SHP77 (cell line): ENCODE data around the gene RPL22.

ENCODE experiments used
- DNase-seq, 2 experiments: peaks; one replicate each; lab custom pipeline; 2025; lab: John Stamatoyannopoulos, UW

Gene RPL22

DNA sequence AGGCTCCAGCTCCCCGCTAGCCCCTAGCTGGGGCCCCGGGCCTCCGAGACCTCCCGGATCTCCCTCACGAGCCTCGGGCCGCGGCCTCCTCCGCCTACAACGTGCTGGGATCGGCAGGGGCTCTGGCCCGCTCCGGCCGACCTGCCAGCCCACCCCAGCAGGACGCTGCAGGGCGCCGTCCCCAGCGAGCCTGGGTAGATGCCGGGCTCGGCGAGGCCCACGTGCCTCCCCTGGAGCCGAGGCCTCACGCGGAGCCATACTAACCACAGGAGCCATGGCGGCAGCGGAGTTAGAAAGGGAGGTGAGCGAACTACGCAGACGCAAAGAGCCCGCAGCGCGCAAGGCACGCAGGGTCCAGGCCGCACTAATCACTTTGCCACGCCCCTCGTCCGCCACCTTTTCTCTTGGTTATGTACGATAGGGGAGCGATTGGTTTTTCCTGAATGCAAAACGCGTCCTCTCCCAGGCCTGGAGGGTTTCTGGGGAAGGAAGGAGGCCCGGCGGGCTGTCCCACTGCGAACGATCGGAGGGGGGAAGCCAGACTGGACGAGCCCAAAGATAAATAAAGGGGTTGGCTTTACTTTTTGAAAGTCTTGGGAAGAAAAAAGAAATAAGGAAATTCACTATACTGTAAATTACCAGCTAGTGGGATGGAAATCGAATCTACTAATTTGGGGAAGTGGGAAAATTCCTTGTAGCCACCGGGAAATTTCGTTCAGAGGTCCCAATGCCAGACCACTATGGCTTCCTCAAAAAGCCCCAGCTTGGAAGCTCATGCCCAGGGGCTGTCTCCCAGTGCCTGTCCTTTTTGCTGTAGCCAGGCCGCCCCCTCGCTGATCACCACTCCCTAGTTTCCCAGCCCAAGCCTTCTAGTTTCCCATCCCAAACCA lies at the start of gene RPL22:
TSS of gene RPL22 (minus strand) at position 298 of the 890 bp plus-strand sequence. CDS start at position 276, 22 bp downstream.
- peak; percentile 98 to 99 for DNase-seq

DNA sequence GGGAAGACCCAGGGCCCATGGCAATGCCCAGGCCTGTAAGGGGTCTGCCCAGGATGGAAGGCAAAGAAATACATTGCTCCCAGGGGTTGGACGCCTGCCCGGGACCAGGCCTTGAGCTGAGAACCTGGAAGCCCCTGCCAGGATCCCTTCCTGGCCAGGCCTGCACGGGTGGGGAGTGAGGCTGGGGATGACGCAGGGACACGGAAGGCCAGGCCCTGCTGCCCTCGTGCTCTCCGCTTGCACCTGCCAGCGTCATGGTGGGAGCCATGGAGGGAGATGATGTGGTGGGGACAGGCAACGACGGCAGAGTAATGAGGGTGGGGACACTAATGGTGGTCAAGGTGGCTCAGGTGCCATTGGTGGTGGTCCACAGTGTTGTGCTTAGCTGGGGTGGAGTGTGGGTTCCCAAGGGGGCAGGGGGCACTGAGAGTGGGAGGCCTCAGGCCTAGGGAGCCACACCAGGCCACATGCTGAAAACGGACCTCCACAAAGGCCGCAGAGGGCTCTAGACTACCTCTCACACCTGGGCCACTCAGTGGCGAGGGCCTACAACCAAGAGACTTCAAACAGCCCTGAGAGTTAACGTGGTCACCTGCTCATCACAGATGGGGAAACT lies 48.9 kb upstream of the RPL22 start:
- no peak for DNase-seq

DNA sequence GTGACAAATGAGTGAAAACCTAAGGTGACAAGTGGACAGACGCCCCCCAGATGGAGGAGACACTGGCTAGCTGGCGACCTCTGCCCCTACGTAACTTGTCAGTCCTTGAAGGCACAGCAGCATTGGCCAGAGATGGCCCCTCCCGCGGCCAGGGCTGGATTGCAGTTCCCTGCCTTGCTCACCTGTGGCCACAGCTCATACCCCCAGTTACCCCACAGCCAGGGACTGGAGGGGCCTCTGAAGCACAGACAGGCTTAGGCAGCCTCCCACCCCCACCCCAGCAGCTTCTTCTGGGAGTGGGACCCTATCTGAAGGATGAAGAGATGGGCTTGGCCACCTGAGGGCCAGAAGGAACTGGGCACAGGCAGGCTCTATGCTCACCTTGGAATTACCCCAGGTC lies 48.3 kb upstream of the RPL22 start:
- no peak for DNase-seq

DNA sequence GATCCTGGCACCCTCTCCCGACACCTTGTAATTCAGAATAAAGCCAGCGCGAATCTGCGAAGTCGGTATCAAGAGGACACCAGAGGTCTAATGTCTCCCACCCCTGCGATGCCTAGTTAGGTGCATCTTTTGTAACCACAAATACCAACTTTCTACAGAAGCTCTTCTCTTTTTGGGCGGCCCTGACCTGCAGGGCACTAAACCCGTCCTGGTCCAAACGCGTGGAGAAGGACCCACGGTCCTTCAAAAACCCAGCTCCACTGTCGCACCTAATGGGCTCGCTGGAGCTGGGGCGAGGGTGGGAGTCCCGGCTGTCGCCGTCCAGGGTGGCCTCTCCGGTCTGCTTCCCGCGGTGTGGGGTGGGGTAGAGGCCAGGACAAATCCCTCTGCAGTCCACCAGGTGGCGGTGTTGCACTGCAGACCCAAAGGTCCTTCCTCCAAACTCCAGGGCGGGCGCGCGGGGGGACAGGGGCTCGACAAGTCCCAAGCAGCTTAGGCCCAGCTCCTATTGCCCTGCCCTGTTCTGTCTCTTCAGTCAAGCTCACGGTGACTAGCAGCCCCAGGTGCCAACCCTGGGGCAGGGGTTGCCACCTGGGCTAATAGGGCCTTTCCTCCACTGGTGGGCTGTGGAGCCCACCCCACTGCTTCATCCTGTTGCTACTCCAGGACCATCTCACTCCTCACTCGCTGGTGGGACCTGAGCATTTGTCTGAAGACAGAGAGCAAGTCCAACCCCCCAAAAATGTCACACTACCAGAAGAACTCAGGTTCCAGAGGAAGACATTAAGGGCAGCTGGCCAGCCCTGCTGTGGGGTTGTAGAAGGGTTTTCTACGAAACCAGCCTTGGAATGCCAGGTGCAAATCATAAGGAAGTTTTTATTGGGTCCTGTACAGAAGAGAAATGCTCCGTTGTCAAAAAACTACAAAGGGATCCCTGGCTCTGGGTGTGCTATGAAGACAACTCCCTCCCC lies 47.4 kb upstream of the RPL22 start:
- DNase-seq, result peak; percentile 77 to 82

DNA sequence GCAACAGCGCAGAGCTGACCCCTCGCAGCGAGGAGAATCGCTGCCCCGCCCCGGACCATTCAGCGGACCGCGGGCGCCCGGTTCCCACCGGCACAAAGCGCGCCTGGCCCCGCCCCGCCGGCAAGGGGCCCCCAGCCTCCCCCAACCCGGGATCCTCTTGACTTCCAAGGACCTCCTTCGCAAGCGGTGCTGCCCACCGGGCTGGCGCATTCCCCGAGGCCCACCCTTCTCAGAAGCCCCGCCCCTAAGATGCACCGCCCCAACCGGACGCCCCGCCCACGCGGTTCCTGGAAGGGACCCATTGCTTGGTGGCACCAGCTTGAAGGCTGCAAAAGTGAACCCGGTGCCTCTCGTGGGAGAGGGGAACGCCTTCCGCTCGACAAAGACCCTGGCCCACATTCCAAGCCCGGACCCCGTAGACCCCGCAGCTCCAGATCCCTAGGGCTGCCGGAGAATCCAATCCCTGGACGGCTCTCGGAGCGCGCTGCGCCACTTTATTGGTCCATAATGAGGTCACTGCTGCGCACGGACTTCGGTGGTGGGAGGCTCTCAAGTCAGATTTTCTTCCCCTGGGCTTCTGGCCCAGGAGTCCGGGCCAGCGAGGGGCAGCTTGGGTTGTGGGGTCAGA lies 46.6 kb upstream of the RPL22 start:
- DNase-seq, result peak; percentile 52 to 66

DNA sequence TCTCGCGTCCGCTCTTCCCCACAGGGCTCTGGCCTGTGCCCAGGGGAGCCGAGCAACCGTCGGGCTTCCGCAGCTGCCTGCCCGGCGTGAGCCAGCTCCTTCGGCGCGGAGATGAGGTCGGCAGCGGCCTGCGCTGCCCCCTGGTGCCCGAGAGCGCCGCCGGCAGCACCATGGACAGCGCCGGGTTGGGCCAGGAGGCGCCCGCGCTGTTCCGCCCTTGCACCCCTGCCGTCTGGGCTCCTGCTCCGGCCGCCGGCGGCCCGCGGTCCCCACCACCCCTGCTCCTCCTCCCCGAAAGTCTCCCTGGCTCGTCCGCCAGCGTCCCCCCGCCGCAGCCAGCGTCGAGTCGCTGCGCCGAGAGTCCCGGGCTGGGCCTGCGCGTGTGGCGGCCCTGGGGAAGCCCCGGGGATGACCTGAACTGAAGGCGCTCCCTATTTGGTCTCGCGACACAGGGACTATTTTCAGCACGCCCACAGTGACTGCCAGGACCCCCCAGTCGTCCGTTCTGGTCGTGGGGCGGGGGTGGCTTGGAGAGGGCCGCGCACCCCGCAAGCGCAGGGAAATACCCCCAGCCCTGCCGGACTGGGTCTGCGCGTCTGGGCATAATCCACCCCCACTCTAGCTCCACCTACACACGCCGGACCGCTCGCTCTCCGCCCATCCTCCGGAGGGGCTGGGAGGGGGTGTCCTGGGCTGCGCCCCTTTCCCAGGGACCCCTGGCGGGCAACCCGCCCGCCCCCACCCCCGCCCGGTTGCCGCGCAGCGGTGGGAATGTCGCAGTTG lies 45.9 kb upstream of the RPL22 start:
- peak; percentile 77 to 88 for DNase-seq

DNA sequence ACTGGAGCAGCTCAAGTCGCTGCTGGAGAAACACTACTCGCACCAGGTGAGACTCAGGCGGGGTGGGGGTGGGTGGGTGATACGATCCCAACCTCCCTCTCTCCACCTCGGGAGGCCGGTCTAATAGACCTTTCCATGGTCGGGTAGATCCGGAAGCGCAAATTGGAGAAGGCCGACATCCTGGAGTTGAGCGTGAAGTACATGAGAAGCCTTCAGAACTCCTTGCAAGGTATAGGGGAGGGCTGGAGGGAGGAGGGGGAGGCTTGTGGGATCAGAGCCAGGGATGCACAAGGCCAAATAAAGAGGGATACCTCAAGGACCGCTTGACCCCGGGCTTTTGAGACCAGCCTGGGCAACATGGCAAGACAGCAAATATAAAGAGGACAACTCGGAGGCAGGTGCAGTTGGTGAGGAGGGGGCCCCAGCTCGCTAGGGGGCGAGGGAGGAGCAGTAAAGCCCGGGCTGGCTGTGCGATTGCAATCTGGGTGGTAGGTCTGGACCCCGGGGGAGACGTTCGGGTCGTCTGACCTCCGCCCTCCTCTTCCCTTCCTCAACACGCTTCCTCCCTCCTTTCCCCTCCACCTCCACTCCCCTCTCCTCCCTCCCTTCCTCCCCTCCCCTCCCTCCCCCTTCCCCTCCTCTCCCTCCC lies 45.1 kb upstream of the RPL22 start:
- DNase-seq, result no peak

DNA sequence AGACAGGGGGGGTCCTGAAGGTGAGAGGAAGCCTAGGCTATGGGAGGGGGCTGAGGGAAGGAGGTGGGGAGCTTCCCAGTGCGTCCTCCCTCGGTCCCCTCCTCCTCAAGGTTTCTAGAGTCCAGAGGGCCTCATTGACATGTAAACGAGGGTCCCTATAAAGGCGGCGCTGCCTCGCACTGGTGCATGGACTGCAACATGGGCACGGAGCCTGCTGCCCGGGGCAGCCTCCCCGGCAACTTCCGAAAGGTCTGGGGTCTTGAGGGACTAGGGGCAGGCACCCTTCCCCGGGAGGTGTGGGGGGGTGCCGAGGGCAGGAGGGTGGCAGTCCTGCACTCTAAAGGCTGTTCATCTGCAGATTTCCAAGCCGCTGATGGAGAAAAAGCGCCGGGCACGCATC lies 44.6 kb upstream of the RPL22 start, which contains the start of gene HES3:
TSS of gene HES3 (plus strand) at position 187 of the 400 bp plus-strand sequence. CDS start at position 374, 187 bp downstream.
- DNase-seq, result no peak

DNA sequence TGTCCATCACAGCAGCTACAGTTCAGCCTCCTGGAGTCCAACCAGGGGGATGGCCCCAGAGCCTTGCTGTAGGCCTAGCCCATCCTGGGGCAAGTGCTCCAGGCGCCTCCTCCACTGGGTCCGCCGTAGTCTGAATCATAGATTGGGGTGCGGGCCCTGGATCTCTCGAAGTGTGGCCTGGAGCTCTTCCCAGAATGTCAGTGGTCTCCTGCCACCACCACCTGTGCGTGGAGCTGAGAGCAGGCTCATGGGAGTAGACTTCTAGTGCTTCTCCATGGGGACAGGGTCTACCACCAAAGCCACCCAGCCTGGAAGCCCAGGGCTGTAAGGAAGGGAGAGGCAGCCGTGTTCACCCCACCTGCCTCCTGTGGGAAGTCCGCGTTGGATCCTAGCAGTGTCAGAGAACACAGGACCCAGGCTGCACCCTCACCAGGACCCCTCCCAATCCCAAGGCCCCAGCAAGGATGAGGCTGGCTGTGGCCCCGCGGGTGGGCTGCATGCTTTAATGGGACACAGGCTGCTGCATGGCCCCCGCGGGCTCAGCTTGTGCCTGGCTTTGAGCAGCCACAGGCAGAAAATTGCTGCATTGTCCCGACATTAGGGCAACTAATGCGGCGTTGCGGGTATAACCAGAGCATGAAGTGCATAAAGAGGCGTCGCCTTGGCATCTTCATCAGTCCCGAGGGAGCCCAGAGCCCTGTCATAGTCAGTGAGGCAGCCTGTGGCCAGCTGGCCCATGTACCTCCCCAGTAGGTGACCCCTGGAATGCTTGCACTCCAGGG lies 43.8 kb upstream of the RPL22 start:
- no peak for DNase-seq

DNA sequence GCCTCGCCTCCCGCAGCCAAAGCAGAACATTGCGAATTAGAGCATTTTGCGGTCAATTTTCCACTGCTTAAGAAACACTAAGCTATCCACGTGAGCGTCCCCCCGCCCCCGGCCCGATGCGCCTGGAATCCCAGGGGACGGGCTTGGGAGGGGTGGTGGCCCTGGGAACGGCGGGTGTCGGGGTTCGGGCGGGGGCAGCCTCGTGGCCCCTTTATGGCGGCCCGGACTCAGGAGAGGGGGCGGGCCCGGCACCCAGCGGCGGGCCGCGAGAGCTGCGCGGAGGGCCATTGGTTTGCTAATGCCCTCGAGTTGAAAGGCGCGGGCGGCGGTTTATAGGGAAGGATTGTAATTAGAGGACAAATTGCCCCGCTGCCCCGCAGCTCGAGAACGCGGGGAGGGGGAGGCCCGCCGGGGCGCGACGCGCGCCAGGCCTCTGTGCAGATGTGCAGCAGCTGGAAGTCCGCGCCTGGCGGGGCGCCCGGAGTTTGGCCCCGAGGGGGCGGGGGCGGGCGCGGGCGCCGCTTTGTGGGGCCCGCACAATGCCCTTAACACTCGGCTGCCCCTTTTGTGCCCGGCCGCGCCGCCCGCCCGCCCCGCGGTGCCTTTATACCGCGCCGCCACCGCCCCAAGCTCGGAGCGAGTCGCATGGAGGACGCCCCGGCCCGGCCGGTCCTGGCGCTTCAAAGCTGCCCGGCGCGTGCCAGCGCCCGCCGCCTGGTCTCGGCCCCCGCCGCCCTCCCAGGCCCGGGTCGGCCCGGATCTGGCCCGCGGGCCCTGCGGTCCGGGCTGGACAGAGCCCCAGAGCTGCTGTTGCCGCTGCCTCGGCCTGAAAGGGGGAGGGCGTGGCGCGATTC lies 42.7 kb upstream of the RPL22 start:
- no peak for DNase-seq

DNA sequence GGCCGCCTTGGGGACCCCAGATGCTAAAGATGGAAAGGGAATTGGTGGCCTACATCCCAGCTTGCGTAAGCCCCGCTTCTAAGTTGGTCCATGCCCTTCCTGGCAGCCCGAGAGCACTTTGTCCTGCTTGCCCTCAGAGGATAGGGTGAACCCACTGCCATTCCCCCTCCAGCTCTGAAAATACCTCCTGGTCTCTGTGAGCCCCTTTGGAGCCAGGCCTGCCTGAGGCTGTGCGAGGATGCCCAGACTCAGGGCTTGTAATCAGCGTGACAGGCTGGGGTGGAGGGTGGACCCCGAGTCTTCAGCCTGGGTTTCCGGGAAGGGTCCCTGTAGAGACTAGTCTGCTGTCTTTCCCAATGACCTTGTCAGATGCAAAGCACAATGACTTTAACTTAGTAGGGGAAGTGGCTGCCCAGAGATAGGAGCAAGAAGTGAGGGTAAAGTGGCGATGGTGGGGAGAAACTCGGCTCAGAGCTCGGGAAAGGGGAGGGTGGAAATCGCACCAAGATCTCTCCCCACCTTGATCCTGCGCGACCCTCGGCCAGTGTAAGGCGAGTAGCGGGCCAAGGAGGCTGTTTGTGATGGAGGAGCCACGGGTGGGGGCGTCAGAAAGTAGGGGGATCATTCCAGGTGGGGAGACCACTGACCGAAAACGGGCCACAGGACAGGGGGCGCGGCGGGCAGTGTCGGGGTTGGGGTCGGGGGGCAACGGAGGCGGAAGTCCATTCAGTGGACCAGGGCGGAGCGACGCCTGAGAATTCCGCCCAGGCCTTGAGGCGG lies 41.9 kb upstream of the RPL22 start:
- no peak for DNase-seq

DNA sequence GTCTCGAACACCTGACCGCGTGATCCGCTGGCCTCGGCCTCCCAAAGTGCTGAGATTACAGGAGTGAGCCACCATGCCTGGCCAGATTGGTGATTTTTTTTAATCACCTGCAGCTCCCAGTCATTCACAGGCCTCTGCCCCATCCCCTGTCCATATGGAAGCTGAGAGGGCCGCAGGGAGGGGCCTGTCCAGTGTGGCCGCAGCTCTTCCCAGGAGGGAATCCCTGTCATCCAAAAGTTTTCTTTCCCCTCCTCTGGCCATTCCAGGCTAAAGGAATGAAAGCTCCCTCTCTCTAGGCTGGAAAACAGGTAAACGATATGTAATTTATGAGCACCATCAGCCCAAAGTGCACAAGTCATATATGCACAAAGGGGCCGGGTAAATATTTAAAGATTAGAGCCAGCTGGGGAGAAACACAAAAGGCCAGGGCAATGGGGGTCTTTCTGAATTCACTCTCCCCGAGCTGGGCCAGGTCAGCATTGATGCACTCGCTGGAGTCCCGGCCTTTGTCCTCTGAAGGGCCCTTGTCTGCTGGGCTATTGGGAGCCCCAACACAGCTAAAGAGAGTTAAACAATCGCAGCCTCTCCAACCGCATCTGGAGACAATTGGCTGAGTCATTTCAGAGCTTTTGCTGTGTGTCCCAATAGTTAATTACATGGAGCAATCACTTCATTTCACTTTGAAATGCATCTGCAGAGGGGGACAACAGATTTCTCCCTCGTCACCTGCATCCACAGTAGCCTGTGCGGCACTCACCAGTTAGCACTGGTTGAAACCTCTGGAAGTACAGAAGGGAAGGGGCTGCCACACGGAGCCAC lies 40.8 kb upstream of the RPL22 start:
- peak; percentile 39 to 62 for DNase-seq

DNA sequence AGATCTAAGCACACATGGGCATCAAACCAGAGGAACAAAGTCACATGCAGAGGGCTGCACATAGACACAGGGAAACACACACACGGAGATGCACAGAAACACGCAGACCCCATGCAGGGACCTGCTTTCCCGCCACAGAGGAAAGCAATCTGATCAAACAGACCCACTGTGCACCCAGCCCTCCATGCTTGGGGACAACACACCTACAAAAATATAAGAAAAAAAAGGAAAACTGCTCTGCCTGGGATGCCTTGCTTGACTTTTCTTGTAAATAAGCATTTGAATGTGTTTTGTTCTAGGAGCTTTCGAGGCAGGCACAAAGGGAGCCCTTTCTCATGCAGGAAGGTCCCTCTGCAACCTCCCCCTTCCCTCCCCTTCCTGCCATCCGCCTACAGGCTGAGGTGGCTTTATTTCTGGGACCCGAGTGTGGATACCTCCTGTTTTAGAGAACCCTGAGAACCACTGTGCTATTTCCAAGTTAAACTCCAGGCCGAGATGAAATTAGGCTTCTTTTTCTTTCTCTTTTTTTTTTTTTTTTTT lies 39.9 kb upstream of the RPL22 start:
- no peak for DNase-seq

DNA sequence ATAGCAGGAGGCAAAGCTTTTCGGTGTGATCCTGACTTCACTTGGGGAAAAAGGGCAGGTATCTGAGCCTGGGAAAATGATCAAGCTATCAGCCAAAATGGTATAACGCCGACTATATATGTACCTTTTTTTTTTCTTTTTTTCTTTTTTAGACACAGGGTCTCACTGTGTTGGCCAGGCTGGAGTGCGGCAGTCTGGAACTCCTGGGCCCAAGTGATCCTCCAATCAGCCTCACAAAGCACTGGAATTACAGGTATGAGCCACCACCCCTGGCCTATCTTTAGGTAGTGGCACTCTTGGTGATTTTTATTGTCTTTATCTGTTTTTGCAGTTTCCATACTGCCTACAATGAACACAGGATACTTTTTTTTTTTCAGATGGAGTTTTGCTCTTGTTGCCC lies 37.7 kb upstream of the RPL22 start:
- no peak for DNase-seq

DNA sequence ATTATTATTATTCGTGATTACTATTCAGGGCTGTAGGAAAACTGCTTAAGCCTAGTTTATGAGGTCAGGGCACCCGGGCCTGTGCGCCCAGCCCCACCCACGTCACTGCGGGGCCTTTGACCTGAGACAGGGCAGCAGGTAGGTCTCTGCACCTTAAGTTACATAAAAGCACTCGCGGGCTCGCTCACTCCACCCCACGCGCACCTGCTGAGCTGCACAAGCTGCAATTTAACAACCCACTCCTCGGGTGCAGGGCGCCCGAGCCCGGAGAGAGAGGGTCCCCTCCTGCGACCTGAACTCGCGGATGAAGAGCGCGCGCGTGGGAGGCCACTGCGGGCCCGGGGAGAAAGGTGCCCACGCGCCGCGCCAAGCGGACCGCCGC lies 35.9 kb upstream of the RPL22 start:
- DNase-seq, result no peak

DNA sequence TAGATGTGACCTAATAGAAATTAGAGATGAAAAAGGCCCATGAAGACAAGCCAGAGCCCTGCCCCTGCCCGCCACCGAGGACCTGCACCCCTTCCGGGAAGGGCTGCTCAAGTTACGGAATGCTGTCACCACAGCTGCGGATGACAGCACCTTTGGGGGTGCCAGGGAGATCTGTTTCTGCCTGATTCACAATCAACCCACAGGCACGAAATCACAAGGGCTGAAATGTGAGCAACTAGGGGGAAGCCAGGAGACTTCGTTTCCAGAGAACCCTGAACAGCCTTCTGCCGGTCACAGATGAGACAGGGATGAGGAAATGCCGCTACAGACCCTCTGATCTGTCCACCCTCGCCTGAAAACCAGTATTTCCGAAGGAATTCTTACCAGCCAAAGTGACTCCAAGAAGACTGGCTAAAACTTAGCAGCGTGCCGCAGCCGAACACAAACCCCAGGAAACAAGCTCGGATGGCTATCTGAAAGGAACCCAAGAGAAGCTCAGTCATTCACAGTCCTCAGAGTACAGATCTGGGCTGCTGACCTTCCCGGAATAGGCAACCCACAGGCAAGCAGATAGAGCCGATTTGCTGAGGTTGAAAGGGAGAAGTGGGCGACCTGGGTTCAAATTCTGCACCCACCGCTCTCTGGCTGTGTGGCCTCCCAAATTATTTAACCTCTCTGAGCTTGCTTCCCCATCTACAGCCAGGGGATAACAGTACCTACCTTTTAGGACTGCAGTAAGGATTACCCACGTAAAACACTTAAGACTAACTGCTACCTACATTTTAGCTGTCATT lies 35.3 kb upstream of the RPL22 start:
- no peak for DNase-seq
